ENCODE data around the gene ARID1B.

The ARID1B gene

DNA sequence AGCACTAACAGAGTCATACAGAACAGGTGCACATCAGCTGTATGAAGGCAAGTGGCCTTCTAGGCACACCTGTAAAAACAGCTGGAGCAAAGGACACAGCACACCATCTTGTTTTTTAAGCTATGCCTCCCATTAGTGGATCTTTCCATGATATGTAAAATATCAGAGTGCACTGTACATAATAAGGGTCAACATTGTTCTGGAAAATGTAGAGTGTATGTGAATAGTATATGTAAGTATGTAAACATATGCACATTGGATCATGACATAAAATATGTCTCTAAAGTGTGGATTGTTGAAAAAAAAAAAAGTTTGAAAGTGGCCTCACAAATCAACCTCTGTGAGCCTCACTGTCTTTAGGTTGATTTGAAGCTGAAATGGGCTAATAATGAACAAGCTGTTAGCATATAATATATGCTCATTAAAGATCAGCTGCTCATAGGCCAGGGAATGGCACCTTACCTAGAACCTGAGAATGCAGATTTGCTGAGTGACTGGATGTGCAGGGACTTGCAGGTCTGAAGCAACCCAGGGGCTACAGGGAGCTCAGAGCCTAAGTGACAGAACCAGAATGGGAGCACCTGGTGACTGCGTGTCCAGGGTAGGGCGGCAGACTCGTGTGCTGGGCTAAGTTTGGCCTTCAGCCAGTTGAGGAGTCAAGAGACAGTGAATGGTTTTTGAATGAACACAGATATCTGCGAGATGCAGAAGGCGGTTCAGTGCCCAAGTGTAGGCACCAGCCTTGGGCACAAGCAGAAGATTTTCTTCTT is 347.5 kb downstream of the ARID1B start:
- Histone ChIP-seq H3K27me3 (no peaks in the 10 kb centered on the region), H3K4me1 (peaks cover 0 to 22% (median 0%) of the 10 kb centered on the region in 4 donors), H3K4me3 (no peak overlapping the region), H3K36me3 (no peaks in the 10 kb centered on the region), H3K9me3 (no peaks in the 10 kb centered on the region), H3K27ac (no peak overlapping the region)
- TF ChIP-seq CTCF (IDR thresholded peaks at IDR 0.05), result no peak
- no peak for DNase-seq
- intact Hi-C loops (cut with DNase I; ENCODE audit: low total_unique reads), result no loop called here

- Histone ChIP-seq H3K27me3 (no peaks in the 10 kb centered on the region), H3K36me3 (no peaks in the 10 kb centered on the region), H3K4me1 (peaks cover 0 to 20% (median 0%) of the 10 kb centered on the region in 4 donors), H3K27ac (no peak overlapping the region), H3K4me3 (no peak overlapping the region), H3K9me3 (no peaks in the 10 kb centered on the region)
- intact Hi-C loops (cut with DNase I; ENCODE audit: low total_unique reads), result no loop called here
- TF ChIP-seq CTCF (IDR thresholded peaks at IDR 0.05), result no peak
- no peak for DNase-seq
Observed at GRCh38 chr6:157125531-157125930, 348.4 kb downstream of the ARID1B start.

DNA sequence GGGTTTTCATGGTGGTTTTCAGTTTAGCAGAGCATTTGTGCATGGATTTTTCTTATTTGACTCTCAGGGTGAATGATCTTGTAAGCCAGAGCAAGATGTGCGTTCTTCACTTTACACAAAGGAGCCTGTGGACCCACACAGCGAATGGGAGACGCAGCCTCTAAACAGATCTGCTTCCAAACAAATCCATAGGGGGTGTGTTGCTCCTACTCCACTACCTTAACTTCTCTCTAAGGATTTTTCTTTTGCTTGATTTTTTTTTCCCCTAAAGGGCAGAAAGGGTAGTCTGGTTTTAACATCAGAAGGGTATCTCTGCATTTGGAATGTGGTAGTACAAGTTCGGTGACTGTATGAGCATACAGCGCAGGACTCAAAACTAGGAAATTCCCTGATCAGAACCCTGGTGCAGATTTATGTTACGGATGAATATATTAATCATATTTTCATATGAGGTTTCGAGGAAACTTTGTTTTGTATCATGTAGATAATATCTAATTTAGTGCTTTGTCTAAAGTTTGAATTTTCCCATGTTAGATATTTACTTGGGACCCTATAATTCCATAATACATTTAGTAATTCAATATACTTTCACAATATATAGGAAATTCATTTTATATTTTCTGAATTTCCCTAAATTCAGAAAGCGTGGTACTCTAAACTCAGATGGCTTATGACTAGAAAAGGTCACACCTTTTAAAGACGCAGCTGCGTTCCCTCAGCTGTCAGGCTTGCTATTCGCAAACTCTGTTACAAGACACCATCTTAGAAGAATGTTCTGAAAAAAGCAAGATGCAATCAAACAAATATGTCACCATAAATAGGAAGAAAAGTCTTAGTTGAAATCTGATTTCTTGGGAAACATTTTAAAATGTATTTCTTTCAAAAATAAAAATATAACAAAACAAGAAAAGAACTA is 349.3 kb downstream of the ARID1B start:
- no peaks in the 10 kb centered on the region for H3K36me3 ChIP-seq
- TF ChIP-seq CTCF (IDR thresholded peaks at IDR 0.05), result no peak
- no peak for DNase-seq
- H3K9me3 ChIP-seq, result no peaks in the 10 kb centered on the region
- intact Hi-C loops (cut with DNase I; ENCODE audit: low total_unique reads), result no loop called here
- no peak overlapping the region for H3K27ac ChIP-seq
- H3K4me1 ChIP-seq, result peaks cover 0 to 11% (median 0%) of the 10 kb centered on the region in 4 donors
- H3K4me3 ChIP-seq, result no peak overlapping the region
- H3K27me3 ChIP-seq, result no peaks in the 10 kb centered on the region

DNA sequence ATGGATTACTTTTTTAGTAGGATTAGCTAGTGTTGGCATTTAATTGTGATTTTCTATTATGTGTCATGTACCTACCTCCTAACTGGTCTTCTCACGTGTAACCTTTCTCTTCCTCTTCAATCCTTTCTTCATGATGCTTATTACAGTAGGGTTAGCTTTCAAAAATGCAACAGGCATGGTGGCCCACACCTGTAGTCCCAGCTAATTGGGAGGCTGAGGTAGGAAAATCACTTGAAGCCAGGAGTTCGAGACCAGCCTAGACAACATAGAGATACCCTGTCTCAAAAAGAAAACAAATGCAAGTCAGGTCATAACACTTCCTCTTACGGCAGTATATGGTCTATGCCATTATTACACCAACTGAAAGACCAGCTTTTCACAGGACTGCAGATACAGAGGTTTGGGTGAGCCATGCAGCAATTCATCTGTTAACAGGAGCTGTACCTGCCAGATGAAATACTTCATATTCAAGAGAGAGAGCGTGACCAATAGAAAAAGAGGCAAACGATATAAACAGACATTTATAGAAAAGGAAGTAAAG is 351.1 kb downstream of the ARID1B start:
- no peak for DNase-seq
- peaks cover 4 to 17% (median 10%) of the 10 kb centered on the region in 3 donors for H3K36me3 ChIP-seq
- H3K27ac ChIP-seq, result no peak overlapping the region
- TF ChIP-seq CTCF (IDR thresholded peaks at IDR 0.05), result no peak
- H3K4me3 ChIP-seq, result no peak overlapping the region
- H3K9me3 ChIP-seq, result no peaks in the 10 kb centered on the region
- intact Hi-C loops (cut with DNase I; ENCODE audit: low total_unique reads), result no loop called here
- no peaks in the 10 kb centered on the region for H3K27me3 ChIP-seq
- H3K4me1 ChIP-seq, result no peaks in the 10 kb centered on the region

GRCh38 chr6:157131250-157131649 is 354.1 kb downstream of the ARID1B start:
- Histone ChIP-seq H3K9me3 (no peaks in the 10 kb centered on the region), H3K4me3 (no peak overlapping the region), H3K36me3 (peaks cover 11 to 30% (median 17%) of the 10 kb centered on the region in 3 donors), H3K27ac (no peak overlapping the region), H3K4me1 (peaks cover 0 to 8% (median 0%) of the 10 kb centered on the region in 4 donors), H3K27me3 (no peaks in the 10 kb centered on the region)
- TF ChIP-seq CTCF (IDR thresholded peaks at IDR 0.05), result no peak
- DNase-seq, result no peak
- intact Hi-C loops (cut with DNase I; ENCODE audit: low total_unique reads), result no loop called here
